ENCODE results near the gene TEF.
A peak's percentile ranks its signal among the peaks of the same experiment; 100 is the strongest.
"Not testable (repeated sequence)": the region's sequence is repeated elsewhere in the genome, so short reads cannot be mapped to it uniquely, and the experiment has no call there.

TEF gene

DNA sequence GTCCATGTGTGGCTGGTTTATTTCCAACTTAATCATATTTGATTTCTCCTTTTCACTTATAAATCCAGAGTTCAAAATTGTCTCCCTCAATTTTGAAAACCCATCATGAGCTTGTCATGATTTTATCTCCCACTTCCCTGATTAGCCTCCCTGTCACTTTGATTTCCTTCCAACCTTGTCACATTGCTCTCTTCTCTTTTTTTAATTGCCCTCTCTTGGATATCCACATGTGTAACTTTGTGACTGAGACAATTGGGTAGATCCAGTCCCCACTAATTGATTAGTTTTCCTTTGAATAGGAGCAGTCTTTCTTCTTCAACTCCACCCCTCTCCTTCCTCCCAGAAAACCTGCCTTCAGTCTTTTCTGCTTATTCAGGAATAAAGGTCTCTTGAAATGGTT, 2.4 kb downstream of the TEF start:
- no peak for DNase-seq

GRCh38 chr22:41387341-41387740, 5.6 kb downstream of the TEF start:
- no peak for DNase-seq

GRCh38 chr22:41394012-41394356, 12.2 kb downstream of the TEF start:
- DNase-seq, result no peak

- DNase-seq, result no peak
Observed at GRCh38 chr22:41395531-41396240, 13.9 kb downstream of the TEF start.

DNA sequence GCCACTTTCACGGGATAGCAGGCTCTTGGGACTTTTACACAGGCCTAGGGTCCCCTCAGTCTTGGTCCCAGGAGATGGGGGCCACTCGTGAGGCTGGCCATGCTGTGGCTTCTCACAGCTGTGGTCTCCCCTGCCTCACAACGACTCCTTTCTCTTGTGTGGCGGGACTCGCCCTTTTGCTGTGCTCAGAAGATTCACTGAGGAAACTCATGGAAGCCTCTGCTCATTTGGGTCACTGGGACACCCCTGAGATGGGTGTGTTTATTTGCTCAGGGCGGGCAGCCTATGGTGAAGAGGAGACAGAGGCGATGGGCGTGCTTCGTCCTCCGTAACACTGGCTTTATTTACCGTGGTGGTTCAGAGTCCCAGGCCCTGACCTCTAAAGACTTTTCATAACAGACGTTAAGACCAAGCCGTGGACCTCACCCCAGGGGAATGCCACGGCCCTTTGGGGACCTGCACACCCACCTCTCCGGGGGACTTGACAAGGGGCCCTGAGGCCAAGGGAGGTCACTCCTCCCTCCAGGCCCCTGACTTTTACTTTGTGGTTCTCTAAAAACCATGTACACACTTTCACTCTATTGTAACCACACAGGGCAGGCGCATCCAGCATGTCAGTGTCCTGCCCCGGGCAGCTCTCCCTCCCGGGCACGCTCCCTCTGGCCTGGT, 15.5 kb downstream of the TEF start:
- no peak for DNase-seq

- DNase-seq, result no peak
Observed at GRCh38 chr22:41398921-41399320, 17.2 kb downstream of the TEF start.

GRCh38 chr22:41401781-41402648, 20.3 kb downstream of the TEF start:
- DNase-seq, result no peak

DNA sequence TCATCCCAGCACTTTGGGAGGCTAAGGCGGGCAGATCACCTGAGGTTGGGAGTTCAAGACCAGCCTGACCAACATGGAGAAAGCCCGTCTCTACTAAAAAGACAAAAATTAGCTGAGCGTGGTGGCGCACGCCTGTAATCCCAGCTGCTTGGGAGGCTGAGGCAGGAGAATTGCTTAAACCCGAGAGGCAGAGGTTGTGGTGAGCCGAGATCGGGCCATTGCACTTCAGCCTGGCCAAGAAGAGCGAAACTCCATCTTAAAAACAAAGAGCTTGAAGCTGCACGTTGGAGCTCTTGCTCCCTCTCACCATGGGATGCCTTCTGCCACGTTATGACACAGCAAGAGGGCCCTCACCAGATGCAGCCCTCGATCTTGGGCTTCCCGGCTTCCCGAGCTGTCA, 21.1 kb downstream of the TEF start:
- not testable (repeated sequence) for DNase-seq

DNA sequence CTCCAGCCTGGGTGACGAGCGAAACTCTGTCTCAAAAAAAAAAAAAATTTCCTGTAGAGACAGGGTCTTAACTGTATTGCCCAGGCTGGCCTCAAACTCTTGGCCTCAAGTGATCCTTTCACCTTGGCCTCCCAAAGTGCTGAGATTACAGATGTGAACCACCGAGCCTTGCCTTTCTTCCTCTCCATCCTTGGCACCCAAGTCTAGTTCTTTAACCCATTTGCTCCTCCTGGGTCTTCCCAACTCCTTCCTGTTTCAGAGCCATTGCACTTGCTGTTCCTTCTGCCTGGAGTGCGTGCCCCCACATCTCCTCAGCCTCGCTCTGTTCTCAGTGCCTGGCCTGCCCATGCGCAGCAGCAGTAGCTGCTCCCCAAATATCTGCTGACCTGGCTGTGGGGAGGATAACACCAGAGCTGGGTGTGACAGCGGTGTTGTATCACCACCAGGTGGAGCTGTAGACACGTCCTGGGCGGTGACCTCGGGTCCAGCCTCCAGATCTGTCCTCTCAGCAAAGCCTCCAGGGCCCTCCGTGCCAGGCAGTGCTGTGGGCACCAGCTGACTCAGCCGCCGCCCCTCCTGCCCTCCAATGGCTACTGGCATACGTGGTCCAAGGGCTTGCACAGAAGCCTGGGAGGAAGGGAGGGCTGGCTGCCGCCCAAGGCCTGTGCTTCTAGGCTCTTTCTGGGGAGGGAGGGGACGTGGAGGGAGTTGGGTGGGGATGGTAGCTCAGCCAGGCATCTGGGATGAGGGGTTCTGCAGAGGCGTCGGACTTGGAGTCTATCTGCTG, 22.0 kb downstream of the TEF start:
- DNase-seq, result peak; percentile 82

GRCh38 chr22:41405588-41405987, 23.8 kb downstream of the TEF start:
- DNase-seq, result no peak

DNA sequence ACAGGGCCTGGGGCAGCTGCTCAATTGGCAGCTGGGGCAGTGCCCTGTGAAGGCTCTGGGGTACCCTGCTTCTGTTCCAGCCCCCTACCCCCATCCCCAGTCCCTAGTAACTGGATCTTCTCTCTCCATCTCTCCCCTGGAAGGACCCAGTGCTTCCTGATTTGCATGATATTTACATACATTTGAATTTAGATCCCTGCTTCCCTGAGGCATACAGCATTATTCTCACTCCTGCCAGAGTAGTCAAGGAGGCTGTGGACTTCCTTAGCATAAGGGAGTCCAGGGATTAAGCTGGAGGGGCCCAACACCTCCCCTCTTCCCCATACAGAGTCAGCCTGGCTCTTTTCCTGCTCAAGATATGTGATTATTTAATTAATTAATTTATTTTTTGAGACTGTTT, 24.7 kb downstream of the TEF start:
- DNase-seq, result no peak

DNA sequence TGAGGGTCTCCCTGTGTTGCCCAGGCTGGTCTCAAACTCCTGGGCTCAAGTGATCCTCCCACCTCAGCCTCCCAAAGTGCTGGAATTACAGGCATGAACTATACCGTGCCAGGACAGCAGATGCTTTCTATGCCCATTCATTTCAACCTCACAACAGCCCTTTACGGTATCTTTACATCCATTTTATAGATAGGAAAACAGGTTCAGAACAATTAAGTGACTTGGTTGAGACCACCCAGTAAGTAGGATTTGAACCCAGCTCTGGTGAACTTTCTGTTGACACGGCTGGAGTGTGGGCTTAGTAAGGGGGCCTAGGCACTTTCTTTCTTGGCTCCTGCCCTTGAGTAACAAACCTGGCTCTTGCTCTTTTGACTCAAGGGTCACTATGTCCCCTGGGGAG, 25.7 kb downstream of the TEF start:
- no peak for DNase-seq

DNA sequence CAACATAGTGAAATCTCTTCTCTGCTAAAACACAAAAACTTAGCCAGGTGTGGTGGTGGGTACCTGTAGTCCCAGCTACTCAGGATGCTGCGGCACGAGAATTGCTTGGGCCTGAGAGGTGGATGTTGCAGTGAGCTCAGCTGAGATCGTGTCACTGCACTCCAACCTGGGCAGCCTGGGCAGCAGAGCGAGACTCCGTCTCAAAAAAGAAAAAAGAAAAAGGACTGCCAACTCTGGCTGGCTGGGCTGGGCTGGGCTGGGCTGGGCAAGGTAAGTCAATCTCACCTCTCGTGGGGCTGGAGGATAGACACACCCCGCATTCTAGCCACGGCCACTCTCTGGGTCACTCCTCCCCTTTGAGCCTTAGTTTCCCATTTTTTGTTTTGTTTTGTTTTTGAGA, 26.9 kb downstream of the TEF start:
- no peak for DNase-seq

DNA sequence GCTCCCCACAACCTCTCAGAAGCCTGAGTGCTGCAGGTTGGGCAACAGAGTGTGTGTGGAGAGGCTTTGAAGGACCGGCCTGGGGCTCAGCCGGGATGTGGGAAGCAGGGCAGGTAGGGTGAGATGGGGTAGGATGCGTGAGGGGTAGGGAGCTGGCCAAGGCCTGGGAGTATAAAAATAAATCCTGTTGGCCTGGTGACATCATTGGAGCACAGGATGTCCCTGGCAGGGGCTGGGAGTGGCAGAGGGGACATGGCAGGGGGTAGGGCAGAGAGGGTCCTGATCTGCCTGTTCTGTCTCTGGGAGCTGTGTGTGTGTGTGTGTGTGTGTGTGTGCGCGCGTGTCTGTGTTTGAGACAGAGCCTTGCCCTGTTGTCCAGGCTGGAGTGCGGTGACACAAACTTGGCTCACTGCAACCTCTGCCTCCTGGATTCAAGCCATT, 28.6 kb downstream of the TEF start:
- DNase-seq, result no peak

DNA sequence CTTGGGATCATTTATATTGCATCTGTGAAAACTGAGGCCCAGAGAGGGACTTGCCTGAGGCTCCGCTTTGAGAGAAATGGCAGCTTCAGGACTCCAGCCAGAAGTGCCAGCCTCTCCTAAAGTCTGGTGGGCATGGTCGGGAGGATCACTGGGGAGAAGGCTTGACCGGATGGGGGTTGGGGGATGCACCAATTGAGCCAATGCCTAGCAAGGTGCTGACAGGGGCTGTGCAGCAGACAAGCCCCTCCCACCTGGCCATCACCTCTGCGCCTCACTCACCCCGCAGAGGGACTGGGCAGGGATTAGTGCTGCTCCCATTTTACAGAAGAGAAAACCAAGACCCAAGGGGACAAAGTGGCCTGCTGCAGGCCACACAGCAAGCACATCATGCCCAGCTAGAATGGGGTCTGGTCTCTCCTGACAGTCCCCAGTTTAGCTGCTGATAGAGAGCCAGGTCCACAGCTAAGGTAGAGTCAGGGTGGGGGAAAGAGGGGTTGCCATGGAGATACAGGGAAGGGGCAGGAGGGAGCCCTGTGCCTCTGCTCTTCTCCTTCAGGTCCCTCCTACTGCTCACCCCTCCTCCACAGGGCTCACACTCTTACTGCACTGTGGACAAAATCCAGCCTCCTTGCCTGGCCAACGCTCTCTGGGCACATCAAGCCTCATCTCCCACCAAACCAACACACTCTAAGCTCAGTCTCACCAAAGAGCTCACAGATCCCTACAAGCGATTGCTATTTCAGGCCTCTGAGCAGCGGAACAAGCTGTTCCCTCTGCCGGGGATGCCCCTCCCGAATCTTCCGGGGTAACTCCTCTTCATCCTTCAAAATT, 29.5 kb downstream of the TEF start:
- no peak for DNase-seq

GRCh38 chr22:41415554-41415953, 33.8 kb downstream of the TEF start:
- no peak for DNase-seq

- no peak for DNase-seq
Observed at GRCh38 chr22:41417622-41418390, 36.1 kb downstream of the TEF start.

GRCh38 chr22:41418717-41419116, 37.0 kb downstream of the TEF start:
- no peak for DNase-seq

DNA sequence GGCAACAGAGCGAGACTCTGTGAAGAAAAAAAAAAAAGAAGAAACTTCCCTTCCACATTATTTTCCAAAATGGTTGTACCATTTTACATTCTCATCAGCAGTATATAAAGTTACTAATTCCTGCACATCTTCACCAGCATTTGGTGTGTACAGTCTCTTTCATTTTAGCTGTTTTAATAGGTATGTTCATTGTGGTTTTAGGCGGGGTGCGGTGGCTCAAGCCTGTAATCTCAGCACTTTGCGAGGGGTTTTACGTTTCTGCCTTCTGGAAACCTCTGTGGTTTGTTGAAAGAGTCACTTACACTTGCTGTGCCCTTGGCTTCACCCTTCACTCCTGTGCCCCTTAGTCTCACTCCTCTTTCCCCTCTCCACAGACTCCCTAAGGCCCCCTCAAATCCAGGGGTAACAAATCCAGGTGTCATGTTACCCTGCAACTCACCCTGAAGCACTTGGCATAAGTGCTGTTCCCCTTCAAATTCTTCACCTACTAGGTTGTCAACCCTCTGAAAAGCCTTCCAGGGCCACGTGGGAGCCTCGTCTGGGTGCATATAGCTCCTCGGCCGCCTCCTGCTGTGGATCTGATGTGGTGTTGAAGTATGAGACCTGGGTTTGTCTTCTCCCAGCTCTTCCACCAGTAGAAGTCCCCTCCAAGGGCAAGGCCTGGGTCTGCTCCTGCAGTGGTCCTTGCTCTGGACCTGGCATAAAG, 44.1 kb downstream of the TEF start:
- DNase-seq, result no peak

- DNase-seq, result no peak
Observed at GRCh38 chr22:41429232-41429950, 47.6 kb downstream of the TEF start.
